CD8-positive, alpha-beta memory T cell (primary cell): ENCODE measurements around the gene EOLA1. TPM values are rescaled to one million over a fixed set of nuclear protein-coding genes. Genes with fewer than 3 reads are reported as not detected.
"Not testable (repeated sequence)": the region's sequence is repeated elsewhere in the genome, so short reads cannot be mapped to it uniquely, and the experiment has no call there.

Experiments
- CTCF ChIA-PET: fragments of 350-600 bp; sonication (Branson Sonifier 250); formaldehyde crosslinking; loops from one replicate; lab custom pipeline; 2021; ENCODE audit warnings: antibody characterized with exemption; lab: Charles Lee
- POLR2A ChIA-PET: fragments of 350-600 bp; sonication (Branson Sonifier 250); formaldehyde crosslinking; loops from one replicate; lab custom pipeline; 2021; ENCODE audit warnings: antibody characterized with exemption; lab: Charles Lee
- DNase-seq, 5 donors: peaks; one replicate each; pipeline versions ENCODE4 v3.0.0 to v3.0.0-alpha.2; 2020 to 2022; ENCODE audit warnings: mixed read lengths in 1 of 5
- H3K27ac ChIP-seq: one replicate; pipeline ENCODE4 v1.7.0; 2013; ENCODE audit warnings: low read depth, mild to moderate bottlenecking, low read length, moderate library complexity
- H3K27me3 ChIP-seq: 2 replicates; pipeline ENCODE4 v1.7.0; 2013; ENCODE audit warnings: low read length, mild to moderate bottlenecking; ENCODE audit not compliant: insufficient read depth, poor library complexity, severe bottlenecking
- H3K36me3 ChIP-seq: 2 replicates; pipeline ENCODE4 v1.7.0; 2013; ENCODE audit warnings: mild to moderate bottlenecking, low read length, moderate library complexity; ENCODE audit not compliant: insufficient read depth
- H3K4me1 ChIP-seq: 2 replicates; pipeline ENCODE4 v1.7.0; 2013; ENCODE audit warnings: mild to moderate bottlenecking, low read length, moderate library complexity; ENCODE audit not compliant: insufficient read depth
- H3K4me3 ChIP-seq: 2 replicates; pipeline ENCODE4 v1.7.0; 2013; ENCODE audit warnings: mild to moderate bottlenecking, low read length
- H3K9me3 ChIP-seq: 2 replicates; pipeline ENCODE4 v1.7.0; 2013; ENCODE audit warnings: mild to moderate bottlenecking, low read length
- H3K27ac Mint-ChIP-seq, 8 donors: one replicate each; pipeline ENCODE4 v1.8.0; 2020 to 2021; ENCODE audit warnings: mixed read lengths in 8 of 8, mild to moderate bottlenecking in 6 of 8, inconsistent platforms in 3 of 8, moderate library complexity in 3 of 8
- H3K27me3 Mint-ChIP-seq, 2 donors: one replicate each; pipeline ENCODE4 v1.8.0; 2020 to 2021; ENCODE audit warnings: mixed read lengths in 2 of 2, mild to moderate bottlenecking in 1 of 2, moderate library complexity in 1 of 2
- H3K36me3 Mint-ChIP-seq, 3 donors: one replicate each; pipeline ENCODE4 v1.8.0; 2020 to 2021; ENCODE audit warnings: mixed read lengths in 3 of 3, inconsistent platforms in 1 of 3, mild to moderate bottlenecking in 1 of 3
- H3K4me1 Mint-ChIP-seq, 3 donors: one replicate each; pipeline ENCODE4 v1.8.0; 2020 to 2021; ENCODE audit warnings: mixed read lengths in 3 of 3, inconsistent platforms in 1 of 3, mild to moderate bottlenecking in 1 of 3
- H3K4me3 Mint-ChIP-seq, 7 donors: one replicate each; pipeline ENCODE4 v1.8.0; 2020 to 2021; ENCODE audit warnings: mixed read lengths in 7 of 7, mild to moderate bottlenecking in 6 of 7, moderate library complexity in 4 of 7, inconsistent platforms in 2 of 7
- H3K9me3 Mint-ChIP-seq, 5 donors: one replicate each; pipeline ENCODE4 v1.8.0; 2020 to 2022; ENCODE audit warnings: mixed read lengths in 5 of 5, mild to moderate bottlenecking in 3 of 5, moderate library complexity in 2 of 5, inconsistent platforms in 1 of 5
- polyA plus RNA-seq: library from polyadenylated mRNA; unstranded; fragments of 300-500 nt; fragmentation: Illumina TruSeq; gene quantifications from one replicate; pipeline ENCODE4 v1.2.3, GENCODE V29; 2021
- total RNA-seq, 2 experiments: library from RNA; stranded (reverse); gene quantifications; one replicate each; pipeline ENCODE4 v1.2.3, GENCODE V29; 2021

EOLA1 gene
- total and polyA plus RNA-seq, 3 experiments from 2014 or later: 19.9 to 35.3 (median 33.4) TPM

- H3K9me3 Mint-ChIP-seq, H3K27me3 ChIP-seq, CTCF ChIA-PET, H3K27me3 Mint-ChIP-seq, H3K27ac ChIP-seq, DNase-seq, H3K4me1 Mint-ChIP-seq, H3K4me1 ChIP-seq, POLR2A ChIA-PET, H3K9me3 ChIP-seq, H3K36me3 ChIP-seq, H3K4me3 Mint-ChIP-seq, H3K4me3 ChIP-seq: not testable (repeated sequence)
- Mint-ChIP-seq H3K27ac (peak overlapping the region in 2 of 8 donors; percentile 50 to 91), H3K36me3 (peaks cover 0 to 21% (median 0%) of the 10 kb centered on the region in 3 donors)
Observed at GRCh38 chrX:149534926-149535602, 5.7 kb upstream of the EOLA1 start.

- CTCF ChIA-PET, H3K9me3 ChIP-seq, POLR2A ChIA-PET, H3K9me3 Mint-ChIP-seq, H3K4me3 Mint-ChIP-seq, H3K36me3 ChIP-seq, H3K27ac ChIP-seq, H3K4me1 ChIP-seq, DNase-seq, H3K27me3 ChIP-seq, H3K27me3 Mint-ChIP-seq, H3K4me3 ChIP-seq: not testable (repeated sequence)
- Mint-ChIP-seq H3K4me1 (peaks cover 9 to 13% (median 12%) of the 10 kb centered on the region in 3 donors), H3K36me3 (peaks cover 0 to 14% (median 0%) of the 10 kb centered on the region in 3 donors), H3K27ac (peak overlapping the region in 1 of 8 donors; percentile 60)
Observed at GRCh38 chrX:149537474-149537873, 3.3 kb upstream of the EOLA1 start.

DNA sequence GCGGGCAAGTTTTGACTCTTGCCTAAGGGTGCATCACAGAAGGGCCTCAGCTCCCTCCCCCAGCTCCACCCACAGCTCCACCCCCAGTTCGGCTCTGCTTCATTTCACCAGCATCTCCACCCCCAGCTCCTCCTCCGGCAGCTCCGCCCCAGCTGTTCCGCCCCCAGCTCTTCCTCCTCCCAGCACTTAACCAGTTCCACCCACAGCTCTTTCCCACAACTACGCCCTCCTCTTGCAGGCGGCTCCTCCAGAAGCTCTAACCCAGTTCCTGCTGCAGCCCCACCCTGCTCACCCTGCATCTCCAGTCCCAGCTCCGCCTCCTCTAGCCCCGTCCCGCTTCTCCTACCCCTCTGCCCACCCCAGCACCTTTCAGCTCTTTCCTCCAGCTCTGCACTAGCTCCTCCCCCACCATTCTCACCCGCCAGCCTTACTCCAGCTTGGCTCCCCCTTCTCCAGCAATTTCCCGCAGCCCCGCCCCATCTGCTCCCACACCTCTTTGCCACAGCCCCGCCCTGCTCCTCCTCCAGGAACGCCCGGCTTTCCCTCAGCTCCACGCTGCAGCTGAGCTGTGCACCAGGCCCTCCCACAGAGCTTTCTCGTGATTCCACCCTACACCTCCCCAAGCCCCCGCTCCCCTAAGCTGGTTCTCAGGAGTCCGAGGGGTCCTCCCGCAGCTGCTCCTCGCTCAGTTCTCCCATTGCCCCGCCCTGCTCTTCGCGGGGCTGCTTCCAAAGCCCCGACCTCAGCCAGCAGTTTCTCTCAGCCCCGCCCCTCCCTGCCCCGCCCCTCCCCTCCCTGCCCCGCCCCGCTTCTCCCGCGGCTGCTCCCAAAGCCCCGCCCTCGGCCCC, 1.3 kb upstream of the EOLA1 start:
- Mint-ChIP-seq H3K27me3 (no peaks in the 10 kb centered on the region), H3K4me3 (peak overlapping the region; percentile 67 to 96 (median 90)), H3K9me3 (no peaks in the 10 kb centered on the region), H3K4me1 (peaks cover 9 to 13% (median 12%) of the 10 kb centered on the region in 3 donors), H3K27ac (peak overlapping the region; percentile 79 to 96 (median 92)), H3K36me3 (peaks cover 0 to 10% (median 0%) of the 10 kb centered on the region in 3 donors)
- H3K36me3 ChIP-seq: no peaks in the 10 kb centered on the region
- POLR2A ChIA-PET: interaction anchor here (0.7 to 2.8 kb wide), 8 partner anchors 15 to 1628 kb away, joined by 3 to 25 read pairs (median 5); partner anchors contain the start of genes EOLA2, FMR1 and IDS
- no peaks in the 10 kb centered on the region for H3K9me3 ChIP-seq
- peak overlapping the region; percentile 49 for H3K4me3 ChIP-seq
- peaks cover 6% of the 10 kb centered on the region for H3K4me1 ChIP-seq
- H3K27ac ChIP-seq: peak overlapping the region; percentile 57
- H3K27me3 ChIP-seq: no peaks in the 10 kb centered on the region
- peak; percentile 83 to 94 (median 83) for DNase-seq
- CTCF ChIA-PET: interaction anchor here (0.7 to 3.6 kb wide), 8 partner anchors 11 to 401 kb away, joined by 3 to 34 read pairs (median 5); partner anchors contain the start of gene IDS

DNA sequence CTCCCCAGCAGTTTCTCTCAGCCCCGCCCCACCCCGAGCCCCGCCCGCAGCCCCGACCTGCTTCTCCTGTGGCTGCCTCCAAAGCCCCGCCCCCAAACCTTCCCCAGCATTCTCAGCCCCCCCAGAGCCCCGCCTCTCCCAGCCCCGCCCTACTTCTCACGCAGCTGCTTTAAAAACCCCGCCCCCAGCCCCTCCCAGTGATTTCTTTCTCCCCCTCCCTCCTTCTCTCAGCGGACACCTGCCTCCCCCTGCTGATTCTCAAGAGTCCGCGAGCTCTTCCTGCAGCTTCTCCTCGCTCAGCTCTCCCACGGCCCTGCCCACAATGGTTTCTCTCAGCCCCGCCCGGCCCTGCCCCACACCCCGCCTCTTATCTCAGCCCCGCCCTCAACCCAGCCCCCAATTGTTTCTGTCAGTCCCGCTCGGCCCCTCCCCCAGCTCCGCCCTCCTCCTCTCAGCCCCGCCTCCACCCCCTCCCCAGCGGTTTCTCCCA, 636 bp upstream of the EOLA1 start:
- peak overlapping the region; percentile 67 to 98 (median 90) for H3K4me3 Mint-ChIP-seq
- ChIA-PET POLR2A (interaction anchor here (0.7 to 2.8 kb wide), 8 partner anchors 12 to 1628 kb away, joined by 3 to 25 read pairs (median 6); partner anchors contain the start of genes EOLA2 and IDS), CTCF (interaction anchor here (1.1 to 3.6 kb wide), 7 partner anchors 14 to 400 kb away, joined by 3 to 34 read pairs (median 6); partner anchors contain the start of genes EOLA2 and IDS)
- peaks cover 9 to 13% (median 12%) of the 10 kb centered on the region in 3 donors for H3K4me1 Mint-ChIP-seq
- Histone ChIP-seq H3K36me3 (no peaks in the 10 kb centered on the region), H3K4me3 (peak overlapping the region; percentile 63), H3K27ac (peak overlapping the region; percentile 99), H3K27me3 (no peaks in the 10 kb centered on the region), H3K9me3 (no peaks in the 10 kb centered on the region), H3K4me1 (peaks cover 6% of the 10 kb centered on the region)
- H3K27me3 Mint-ChIP-seq: no peaks in the 10 kb centered on the region
- DNase-seq: peak; percentile 82 to 95 (median 85)
- H3K36me3 Mint-ChIP-seq: peaks cover 0 to 14% (median 0%) of the 10 kb centered on the region in 3 donors
- no peaks in the 10 kb centered on the region for H3K9me3 Mint-ChIP-seq
- peak overlapping the region; percentile 87 to 100 (median 100) for H3K27ac Mint-ChIP-seq

- Mint-ChIP-seq H3K4me3 (peak overlapping the region; percentile 67 to 98 (median 90)), H3K36me3 (peaks cover 0 to 15% (median 0%) of the 10 kb centered on the region in 3 donors), H3K4me1 (peaks cover 9 to 13% (median 12%) of the 10 kb centered on the region in 3 donors), H3K27me3 (no peaks in the 10 kb centered on the region), H3K9me3 (no peaks in the 10 kb centered on the region), H3K27ac (peak overlapping the region; percentile 87 to 100 (median 100))
- Histone ChIP-seq H3K27me3 (no peaks in the 10 kb centered on the region), H3K9me3 (no peaks in the 10 kb centered on the region), H3K27ac (peak overlapping the region; percentile 99), H3K4me1 (peaks cover 6% of the 10 kb centered on the region), H3K4me3 (peak overlapping the region; percentile 68), H3K36me3 (no peaks in the 10 kb centered on the region)
- ChIA-PET POLR2A (no interaction called here), CTCF (interaction anchor here (1.0 to 3.6 kb wide), 3 partner anchors 14 to 37 kb away, joined by 4 to 34 read pairs (median 25); partner anchors contain the start of gene IDS)
- no peak for DNase-seq
Observed at GRCh38 chrX:149541521-149542047, 772 bp downstream of the EOLA1 start.

DNA sequence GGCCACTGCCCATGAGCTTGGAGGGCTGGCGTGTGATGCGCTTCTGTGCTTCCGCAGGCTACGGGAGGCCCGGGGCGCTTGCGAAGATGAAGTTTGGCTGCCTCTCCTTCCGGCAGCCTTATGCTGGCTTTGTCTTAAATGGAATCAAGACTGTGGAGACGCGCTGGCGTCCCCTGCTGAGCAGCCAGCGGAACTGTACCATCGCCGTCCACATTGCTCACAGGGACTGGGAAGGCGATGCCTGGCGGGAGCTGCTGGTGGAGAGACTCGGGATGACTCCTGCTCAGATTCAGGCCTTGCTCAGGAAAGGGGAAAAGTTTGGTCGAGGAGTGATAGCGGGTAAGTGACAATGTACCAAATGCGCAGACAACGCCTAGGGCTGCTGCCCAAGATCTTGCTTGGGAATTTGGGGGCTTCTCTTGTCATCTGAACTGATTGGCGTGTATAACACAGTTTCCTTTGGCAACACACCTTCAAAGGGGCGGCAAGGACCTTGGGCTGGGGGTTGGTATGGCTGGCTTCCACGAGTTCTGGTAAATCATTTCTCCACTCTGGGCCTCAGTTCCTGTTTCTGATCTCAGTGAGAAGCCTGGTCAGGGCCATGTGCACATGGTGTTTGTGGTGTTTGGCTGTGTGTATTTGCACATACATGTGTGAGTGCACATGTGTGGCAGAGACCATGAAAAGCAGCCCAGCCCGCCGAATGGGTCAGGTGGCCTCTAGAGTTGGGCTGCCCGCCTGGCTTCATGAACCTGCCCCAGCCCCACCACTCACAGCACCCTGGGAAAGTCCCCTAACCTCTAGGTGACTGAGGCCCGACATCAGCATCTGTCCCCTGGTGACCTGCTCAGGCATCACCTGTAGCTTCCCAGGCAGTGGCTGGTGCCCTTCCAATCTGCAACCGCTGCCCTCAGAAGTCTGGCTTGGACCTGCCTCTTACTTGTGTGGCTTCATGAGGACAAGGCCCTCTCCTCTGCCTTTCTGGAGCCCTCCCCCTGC, 5.0 kb downstream of the EOLA1 start:
- peak in 1 of 5 donors; percentile 10 for DNase-seq
- CTCF ChIA-PET, H3K36me3 ChIP-seq, H3K4me3 ChIP-seq, H3K9me3 ChIP-seq, H3K27me3 Mint-ChIP-seq, POLR2A ChIA-PET, H3K4me1 ChIP-seq, H3K4me3 Mint-ChIP-seq, H3K9me3 Mint-ChIP-seq, H3K4me1 Mint-ChIP-seq, H3K27me3 ChIP-seq, H3K27ac ChIP-seq: not testable (repeated sequence)
- peaks cover 0 to 14% (median 0%) of the 10 kb centered on the region in 3 donors for H3K36me3 Mint-ChIP-seq
- peak overlapping the region in 1 of 8 donors; percentile 35 for H3K27ac Mint-ChIP-seq

DNA sequence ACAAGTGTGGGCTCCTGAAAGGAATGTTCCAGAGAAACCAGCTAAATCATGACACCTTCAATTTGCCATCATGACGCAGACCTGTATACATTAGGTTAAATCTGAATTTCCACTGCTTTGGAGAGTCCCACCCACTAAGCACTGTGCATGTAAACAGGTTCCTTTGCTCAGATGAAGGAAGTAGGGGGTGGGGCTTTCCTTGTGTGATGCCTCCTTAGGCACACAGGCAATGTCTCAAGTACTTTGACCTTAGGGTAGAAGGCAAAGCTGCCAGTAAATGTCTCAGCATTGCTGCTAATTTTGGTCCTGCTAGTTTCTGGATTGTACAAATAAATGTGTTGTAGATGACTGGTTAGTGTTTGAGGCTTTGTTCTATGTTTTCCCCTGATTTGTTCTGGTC, 6.2 kb downstream of the EOLA1 start:
- H3K4me1 ChIP-seq, H3K36me3 ChIP-seq, H3K4me3 ChIP-seq, H3K9me3 ChIP-seq, H3K27me3 Mint-ChIP-seq, H3K4me1 Mint-ChIP-seq, CTCF ChIA-PET, H3K9me3 Mint-ChIP-seq, H3K27me3 ChIP-seq, POLR2A ChIA-PET, H3K4me3 Mint-ChIP-seq, H3K27ac ChIP-seq, H3K27ac Mint-ChIP-seq, DNase-seq: not testable (repeated sequence)
- peaks cover 0 to 12% (median 0%) of the 10 kb centered on the region in 3 donors for H3K36me3 Mint-ChIP-seq
